Karpas-422 (cell line): Measurements from ENCODE around the gene HPN. TPM values are rescaled to one million over a fixed set of nuclear protein-coding genes. Genes with fewer than 3 reads are reported as not detected.

Experiments
- DNase-seq: peaks from one replicate; pipeline ENCODE4 v3.0.0-alpha.2; 2015
- H2AFZ ChIP-seq: fragments of 200-600 bp; sonication (generic); 2 replicates; pipeline ENCODE4 v1.6.1; 2014; ENCODE audit warnings: antibody characterized with exemption, low read length, mixed read lengths
- H3K27ac ChIP-seq: fragments of 200-600 bp; sonication (generic); 2 replicates; pipeline ENCODE4 v1.5.1; 2014; ENCODE audit warnings: mild to moderate bottlenecking, low read length, moderate library complexity
- H3K27me3 ChIP-seq: fragments of 200-600 bp; sonication (generic); 2 replicates; pipeline ENCODE4 v1.6.1; 2014; ENCODE audit warnings: low read length, mixed read lengths
- H3K36me3 ChIP-seq: fragments of 200-600 bp; sonication (generic); 2 replicates; pipeline ENCODE4 v1.6.1; 2014; ENCODE audit warnings: low read length, mixed read lengths; ENCODE audit not compliant: insufficient read depth
- H3K4me1 ChIP-seq: fragments of 200-600 bp; sonication (generic); 2 replicates; pipeline ENCODE4 v1.6.1; 2014; ENCODE audit warnings: mild to moderate bottlenecking, low read length, mixed read lengths
- H3K4me2 ChIP-seq: fragments of 200-600 bp; sonication (generic); 2 replicates; pipeline ENCODE4 v1.6.1; 2014; ENCODE audit warnings: low read length, low read depth, mild to moderate bottlenecking; ENCODE audit not compliant: poor library complexity, severe bottlenecking
- H3K4me3 ChIP-seq: fragments of 200-600 bp; sonication (generic); 2 replicates; pipeline ENCODE4 v1.5.1; 2014; ENCODE audit warnings: mild to moderate bottlenecking, antibody characterized with exemption, low read length, mixed read lengths
- H3K79me2 ChIP-seq: fragments of 200-600 bp; sonication (generic); 2 replicates; pipeline ENCODE4 v1.6.1; 2014; ENCODE audit warnings: mild to moderate bottlenecking, low read length, mixed read lengths
- H3K9ac ChIP-seq: fragments of 200-600 bp; sonication (generic); 2 replicates; pipeline ENCODE4 v1.6.0; 2014; ENCODE audit warnings: low read length
- H3K9me2 ChIP-seq: fragments of 200-600 bp; sonication (generic), shearing (Covaris generic); replicated peaks from 2 replicates; pipeline ENCODE4 v1.6.0; 2014; ENCODE audit warnings: mild to moderate bottlenecking, low read length, moderate library complexity; ENCODE audit not compliant: insufficient read depth
- H3K9me3 ChIP-seq: fragments of 300-700, 200-600 bp; sonication (generic); 2 replicates; pipeline ENCODE4 v1.6.1; 2014; ENCODE audit warnings: low read length, mixed read lengths
- H4K20me1 ChIP-seq: fragments of 200-600 bp; sonication (generic); 2 replicates; pipeline ENCODE4 v1.6.1; 2014; ENCODE audit warnings: mild to moderate bottlenecking, antibody characterized with exemption, low read length, low read depth; ENCODE audit not compliant: insufficient read depth
- total RNA-seq: library from RNA; depleted of rRNA; stranded (reverse); fragments of >200 nt; shearing (Covaris generic); gene quantifications from 2 replicates; pipeline ENCODE4 v1.2.3, GENCODE V29; 2014; ENCODE audit warnings: low replicate concordance

HPN gene
- total RNA-seq, 1 experiment from 2014 or later: 0.11 TPM

- no peak overlapping the region for H2AFZ ChIP-seq
- H3K9me2 ChIP-seq: no peaks in the 10 kb centered on the region
- no peaks in the 10 kb centered on the region for H3K36me3 ChIP-seq
- no peak overlapping the region for H3K27ac ChIP-seq
- no peaks in the 10 kb centered on the region for H3K27me3 ChIP-seq
- no peaks in the 10 kb centered on the region for H3K9me3 ChIP-seq
- no peaks in the 10 kb centered on the region for H4K20me1 ChIP-seq
- H3K4me1 ChIP-seq: no peaks in the 10 kb centered on the region
- no peak overlapping the region for H3K4me2 ChIP-seq
- no peaks in the 10 kb centered on the region for H3K79me2 ChIP-seq
- no peak for DNase-seq
- H3K4me3 ChIP-seq: no peak overlapping the region
- no peak overlapping the region for H3K9ac ChIP-seq
Observed at GRCh38 chr19:35054626-35055025, 13.1 kb downstream of the HPN start.

GRCh38 chr19:35055715-35056179 lies 14.2 kb downstream of the HPN start:
- Histone ChIP-seq H3K79me2 (no peaks in the 10 kb centered on the region), H3K36me3 (no peaks in the 10 kb centered on the region), H3K9ac (no peak overlapping the region), H3K9me2 (no peaks in the 10 kb centered on the region), H4K20me1 (no peaks in the 10 kb centered on the region), H3K9me3 (no peaks in the 10 kb centered on the region), H3K27me3 (no peaks in the 10 kb centered on the region), H3K4me2 (no peak overlapping the region), H3K4me1 (no peaks in the 10 kb centered on the region), H3K27ac (no peak overlapping the region), H2AFZ (no peak overlapping the region), H3K4me3 (no peak overlapping the region)
- DNase-seq: peak; percentile 67

- Histone ChIP-seq H3K4me3 (no peak overlapping the region), H3K4me1 (no peaks in the 10 kb centered on the region), H3K36me3 (no peaks in the 10 kb centered on the region), H4K20me1 (no peaks in the 10 kb centered on the region), H3K79me2 (no peaks in the 10 kb centered on the region), H3K9me2 (no peaks in the 10 kb centered on the region), H3K4me2 (no peak overlapping the region), H2AFZ (no peak overlapping the region), H3K9me3 (no peaks in the 10 kb centered on the region), H3K27me3 (no peaks in the 10 kb centered on the region), H3K27ac (no peak overlapping the region), H3K9ac (no peak overlapping the region)
- no peak for DNase-seq
Observed at GRCh38 chr19:35056513-35057063, 15.1 kb downstream of the HPN start.

- no peaks in the 10 kb centered on the region for H3K36me3 ChIP-seq
- H2AFZ ChIP-seq: no peak overlapping the region
- no peaks in the 10 kb centered on the region for H3K79me2 ChIP-seq
- H3K9ac ChIP-seq: no peak overlapping the region
- H3K4me3 ChIP-seq: no peak overlapping the region
- DNase-seq: no peak
- no peaks in the 10 kb centered on the region for H3K9me2 ChIP-seq
- no peaks in the 10 kb centered on the region for H3K4me1 ChIP-seq
- H3K9me3 ChIP-seq: no peaks in the 10 kb centered on the region
- H3K27me3 ChIP-seq: no peaks in the 10 kb centered on the region
- H4K20me1 ChIP-seq: no peaks in the 10 kb centered on the region
- no peak overlapping the region for H3K27ac ChIP-seq
- no peak overlapping the region for H3K4me2 ChIP-seq
Observed at GRCh38 chr19:35058370-35058769, 16.8 kb downstream of the HPN start.

GRCh38 chr19:35059006-35059798 lies 17.7 kb downstream of the HPN start:
- H2AFZ ChIP-seq: no peak overlapping the region
- H3K4me2 ChIP-seq: no peak overlapping the region
- no peak for DNase-seq
- H4K20me1 ChIP-seq: no peaks in the 10 kb centered on the region
- H3K4me1 ChIP-seq: no peaks in the 10 kb centered on the region
- no peaks in the 10 kb centered on the region for H3K9me3 ChIP-seq
- no peak overlapping the region for H3K9ac ChIP-seq
- no peaks in the 10 kb centered on the region for H3K9me2 ChIP-seq
- H3K4me3 ChIP-seq: no peak overlapping the region
- no peak overlapping the region for H3K27ac ChIP-seq
- no peaks in the 10 kb centered on the region for H3K79me2 ChIP-seq
- H3K27me3 ChIP-seq: no peaks in the 10 kb centered on the region
- H3K36me3 ChIP-seq: no peaks in the 10 kb centered on the region

GRCh38 chr19:35059799-35060091 lies 18.2 kb downstream of the HPN start:
- Histone ChIP-seq H3K36me3 (no peaks in the 10 kb centered on the region), H3K79me2 (no peaks in the 10 kb centered on the region), H3K4me2 (no peak overlapping the region), H3K4me3 (no peak overlapping the region), H4K20me1 (no peaks in the 10 kb centered on the region), H3K9me2 (no peaks in the 10 kb centered on the region), H3K9me3 (no peaks in the 10 kb centered on the region), H3K9ac (no peak overlapping the region), H3K4me1 (no peaks in the 10 kb centered on the region), H3K27me3 (no peaks in the 10 kb centered on the region), H3K27ac (no peak overlapping the region), H2AFZ (no peak overlapping the region)
- no peak for DNase-seq

GRCh38 chr19:35060160-35060855 lies 18.8 kb downstream of the HPN start:
- H3K4me2 ChIP-seq: no peak overlapping the region
- H3K36me3 ChIP-seq: no peaks in the 10 kb centered on the region
- H2AFZ ChIP-seq: no peak overlapping the region
- H3K9me3 ChIP-seq: no peaks in the 10 kb centered on the region
- no peaks in the 10 kb centered on the region for H3K4me1 ChIP-seq
- H3K9ac ChIP-seq: no peak overlapping the region
- no peak overlapping the region for H3K27ac ChIP-seq
- no peaks in the 10 kb centered on the region for H3K79me2 ChIP-seq
- H3K9me2 ChIP-seq: no peaks in the 10 kb centered on the region
- H3K27me3 ChIP-seq: no peaks in the 10 kb centered on the region
- no peaks in the 10 kb centered on the region for H4K20me1 ChIP-seq
- H3K4me3 ChIP-seq: no peak overlapping the region
- no peak for DNase-seq

- H3K27me3 ChIP-seq: no peaks in the 10 kb centered on the region
Observed at GRCh38 chr19:35061583-35062373, 20.3 kb downstream of the HPN start.

More at GRCh38 chr19:35061583-35062373, 20.3 kb downstream of the HPN start:
- Histone ChIP-seq H3K27ac (no peak overlapping the region), H3K4me1 (no peaks in the 10 kb centered on the region), H3K79me2 (no peaks in the 10 kb centered on the region), H4K20me1 (no peaks in the 10 kb centered on the region), H3K36me3 (no peaks in the 10 kb centered on the region), H3K4me3 (no peak overlapping the region), H3K4me2 (no peak overlapping the region), H3K9me2 (no peaks in the 10 kb centered on the region), H3K9me3 (no peaks in the 10 kb centered on the region), H3K9ac (no peak overlapping the region), H2AFZ (no peak overlapping the region)
- no peak for DNase-seq
